Stimulated activated CD8-positive, alpha-beta memory T cell treated with anti-CD3 and anti-CD28 coated beads, Interleukin-2, amount 100 ng/mL, for 1 hour (primary cell): ENCODE results near the gene CTTN.

Source experiments
- DNase-seq, 2 donors: peaks; one replicate each; pipeline ENCODE4 v3.0.0-alpha.2; 2020; ENCODE audit warnings: low read depth in 2 of 2

The CTTN gene

GRCh38 chr11:70409437-70409836 lies 11.1 kb downstream of the CTTN start:
- DNase-seq = no peak

- DNase-seq = no peak
Observed at GRCh38 chr11:70409871-70410270, 11.5 kb downstream of the CTTN start.

GRCh38 chr11:70410276-70411205 lies 12.2 kb downstream of the CTTN start:
- DNase-seq = no peak

DNA sequence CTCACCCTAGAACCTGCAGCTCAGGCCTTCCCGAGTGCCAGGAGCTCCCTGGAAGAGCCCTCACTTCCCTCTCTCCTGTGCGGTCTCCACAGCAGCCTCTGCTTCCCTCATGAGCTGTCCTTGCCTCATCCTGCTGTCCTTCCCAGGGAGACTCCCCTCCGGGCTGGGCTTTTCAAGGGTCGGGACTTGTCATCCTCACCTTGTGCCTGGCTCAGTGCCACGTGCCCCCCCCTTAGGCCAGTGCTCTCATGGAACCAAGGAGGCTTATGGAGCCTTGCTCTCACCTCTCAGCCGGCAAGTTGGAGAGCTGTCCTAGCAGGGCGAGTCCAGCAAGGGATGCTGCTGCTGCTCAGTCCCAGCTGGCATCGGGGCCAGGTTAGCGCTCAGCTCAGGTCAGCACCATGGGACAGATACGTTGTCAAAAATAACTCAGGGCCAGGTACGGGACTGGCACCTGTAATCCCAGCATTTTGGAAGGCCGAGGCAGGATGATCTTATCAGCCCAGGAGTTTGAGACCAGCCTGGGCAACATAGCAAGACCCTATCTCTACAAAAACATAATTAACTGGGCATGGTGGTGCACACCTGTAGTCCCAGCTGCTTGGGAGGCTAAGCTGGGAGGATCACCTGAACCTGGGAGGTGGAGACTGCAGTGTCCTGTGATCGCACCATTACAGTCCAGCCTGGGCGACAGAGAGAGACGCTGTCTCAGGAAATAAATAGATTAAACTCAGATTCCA lies 13.6 kb downstream of the CTTN start:
- DNase-seq = no peak

- no peak for DNase-seq
Observed at GRCh38 chr11:70413151-70413550, 14.8 kb downstream of the CTTN start.

DNA sequence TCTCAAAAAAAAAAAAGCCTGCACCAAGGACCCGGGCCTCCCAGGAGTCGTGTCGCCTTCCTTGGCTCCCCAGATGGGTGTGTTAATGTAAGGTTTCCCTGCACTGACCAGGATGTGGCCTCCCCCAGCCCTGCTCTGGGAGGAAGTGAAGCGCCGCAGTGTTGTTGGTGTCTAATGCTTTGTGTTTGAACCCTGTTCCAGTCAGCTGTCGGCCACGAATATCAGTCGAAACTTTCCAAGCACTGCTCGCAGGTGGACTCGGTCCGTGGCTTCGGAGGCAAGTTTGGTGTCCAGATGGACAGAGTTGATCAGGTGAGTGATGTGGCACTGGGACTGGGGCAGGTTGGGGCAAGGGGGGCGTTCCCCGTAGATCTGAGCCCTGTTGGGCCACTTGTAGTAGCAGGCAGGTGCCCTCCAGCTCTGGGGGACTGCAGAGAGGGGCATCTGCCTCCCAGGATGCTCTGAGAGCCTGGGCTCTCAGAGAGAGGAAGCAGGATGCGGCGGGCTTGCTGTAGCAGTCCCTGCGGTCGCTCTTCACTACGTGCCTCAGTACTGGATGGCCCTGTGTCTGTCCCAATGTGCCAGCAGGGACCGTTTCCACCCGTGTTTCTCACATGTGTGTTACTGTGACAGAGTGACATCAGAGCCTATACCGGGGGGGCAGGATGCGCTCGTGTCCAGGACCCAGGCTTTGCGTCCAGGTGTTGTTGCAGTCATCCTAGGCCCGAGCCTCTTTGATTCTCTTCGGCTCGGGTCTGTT lies 16.2 kb downstream of the CTTN start:
- no peak for DNase-seq

- no peak for DNase-seq
Observed at GRCh38 chr11:70415191-70415590, 16.9 kb downstream of the CTTN start.

GRCh38 chr11:70415642-70416395 lies 17.5 kb downstream of the CTTN start:
- DNase-seq = no peak

GRCh38 chr11:70416881-70417280 lies 18.6 kb downstream of the CTTN start:
- no peak for DNase-seq

GRCh38 chr11:70418130-70418529 lies 19.8 kb downstream of the CTTN start:
- DNase-seq = no peak

DNA sequence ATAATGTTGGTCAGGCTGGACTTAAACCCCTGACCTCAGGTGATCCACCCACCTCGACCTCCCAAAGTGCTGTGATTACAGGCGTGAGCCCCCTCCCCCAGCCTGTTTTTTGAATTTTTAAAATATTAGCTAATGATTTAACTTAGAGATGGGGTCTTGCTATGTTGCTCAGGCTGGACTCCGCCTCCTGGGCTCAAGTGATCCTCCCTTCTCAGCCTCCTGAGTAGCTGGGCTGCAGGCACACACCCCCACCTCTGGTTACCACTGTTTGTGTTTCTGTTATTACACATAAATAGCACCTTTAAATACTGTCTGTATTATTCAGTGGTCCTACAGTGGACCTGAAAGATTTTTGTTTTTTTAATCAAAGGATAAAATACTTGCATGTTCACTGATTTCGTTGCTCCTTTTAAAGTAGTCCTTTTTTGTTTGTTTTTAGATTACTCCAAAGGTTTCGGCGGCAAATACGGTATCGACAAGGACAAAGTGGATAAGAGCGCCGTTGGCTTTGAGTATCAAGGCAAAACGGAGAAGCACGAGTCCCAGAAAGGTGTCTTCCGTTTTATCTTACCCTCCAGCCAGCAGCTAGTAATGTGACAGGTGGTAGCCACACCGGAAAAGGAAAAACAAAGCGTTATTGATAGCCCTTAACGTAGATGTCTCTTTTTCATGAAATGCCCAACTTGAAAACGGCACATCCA lies 21.1 kb downstream of the CTTN start:
- no peak for DNase-seq

DNA sequence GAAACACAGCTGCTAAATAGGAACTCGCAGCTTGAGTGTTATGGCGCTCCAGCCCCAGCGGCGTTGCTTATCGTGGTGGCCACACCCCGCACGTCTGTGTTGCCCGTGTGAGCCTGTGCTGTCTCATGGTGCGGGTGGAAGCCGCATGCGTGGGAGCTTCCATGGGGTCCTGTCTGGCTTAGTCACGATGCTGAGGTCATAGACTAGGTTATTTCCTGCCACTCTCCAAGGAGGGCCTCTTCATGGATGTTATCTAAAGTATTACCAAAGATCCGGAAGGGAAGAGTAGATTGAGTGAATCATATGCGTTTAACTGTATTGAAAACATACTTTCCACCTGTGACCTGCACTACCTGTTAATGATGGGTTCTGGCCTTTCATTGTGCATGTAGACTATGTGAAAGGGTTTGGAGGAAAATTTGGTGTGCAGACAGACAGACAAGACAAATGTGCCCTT lies 21.7 kb downstream of the CTTN start:
- no peak for DNase-seq

DNA sequence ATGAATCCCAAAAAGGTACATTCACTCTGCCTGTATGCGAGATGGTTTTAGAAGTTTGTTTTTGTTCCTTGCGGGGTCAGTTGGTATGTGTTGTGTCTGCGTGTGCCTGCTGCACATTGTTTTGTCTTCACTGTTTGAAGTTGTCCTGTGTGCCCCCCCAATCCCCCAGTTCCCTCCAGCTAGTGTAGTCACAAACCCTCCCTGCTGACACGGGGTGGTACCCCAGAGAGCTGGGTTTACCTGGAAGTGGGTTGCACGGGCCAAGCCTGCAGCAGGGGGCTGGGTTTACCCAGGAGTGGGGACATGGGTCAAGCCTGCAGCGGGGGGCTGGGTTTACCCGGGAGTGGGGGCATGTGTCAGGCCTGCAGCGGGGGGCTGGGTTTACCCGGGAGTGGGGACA lies 22.2 kb downstream of the CTTN start:
- DNase-seq = no peak

GRCh38 chr11:70421123-70421522 lies 22.8 kb downstream of the CTTN start:
- DNase-seq = no peak

DNA sequence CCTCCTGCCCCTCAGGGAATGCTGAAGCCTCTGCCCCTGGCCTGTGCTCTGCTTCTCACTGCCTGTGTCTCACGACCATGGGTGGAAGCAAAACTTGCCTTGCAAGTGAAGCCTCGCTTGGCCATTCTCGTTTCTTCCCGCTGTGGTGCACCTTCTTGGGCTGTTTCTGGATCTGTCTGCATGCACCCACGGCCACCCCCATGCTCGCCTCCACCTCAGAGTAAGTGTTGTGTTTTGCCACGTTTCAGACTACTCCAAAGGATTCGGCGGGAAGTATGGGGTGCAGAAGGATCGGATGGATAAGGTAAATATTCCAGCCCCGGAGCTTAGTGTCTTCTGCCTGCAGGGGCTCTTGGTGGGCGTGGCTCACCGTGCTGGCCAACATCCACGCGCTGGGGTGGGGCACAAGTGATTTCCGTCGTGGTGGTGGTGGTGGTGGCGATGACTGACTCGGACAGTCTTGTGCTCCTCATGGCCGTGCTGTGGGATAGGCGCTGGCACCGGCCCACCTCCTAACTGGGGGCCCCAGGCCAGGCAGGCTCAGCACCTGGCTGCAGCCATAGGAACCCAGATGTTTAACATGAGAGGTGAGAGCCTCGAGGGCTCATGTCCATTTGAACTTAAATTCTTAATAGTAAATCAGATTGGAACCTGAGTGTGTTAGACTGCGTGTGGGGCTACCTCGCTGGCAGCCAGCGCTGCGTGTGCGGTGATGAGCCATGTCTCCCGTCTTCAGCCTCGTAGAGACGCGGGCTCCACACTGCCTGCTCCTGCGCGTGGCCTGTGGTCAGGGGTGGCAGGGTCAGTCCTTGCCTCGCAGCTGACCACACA lies 24.6 kb downstream of the CTTN start:
- no peak for DNase-seq

DNA sequence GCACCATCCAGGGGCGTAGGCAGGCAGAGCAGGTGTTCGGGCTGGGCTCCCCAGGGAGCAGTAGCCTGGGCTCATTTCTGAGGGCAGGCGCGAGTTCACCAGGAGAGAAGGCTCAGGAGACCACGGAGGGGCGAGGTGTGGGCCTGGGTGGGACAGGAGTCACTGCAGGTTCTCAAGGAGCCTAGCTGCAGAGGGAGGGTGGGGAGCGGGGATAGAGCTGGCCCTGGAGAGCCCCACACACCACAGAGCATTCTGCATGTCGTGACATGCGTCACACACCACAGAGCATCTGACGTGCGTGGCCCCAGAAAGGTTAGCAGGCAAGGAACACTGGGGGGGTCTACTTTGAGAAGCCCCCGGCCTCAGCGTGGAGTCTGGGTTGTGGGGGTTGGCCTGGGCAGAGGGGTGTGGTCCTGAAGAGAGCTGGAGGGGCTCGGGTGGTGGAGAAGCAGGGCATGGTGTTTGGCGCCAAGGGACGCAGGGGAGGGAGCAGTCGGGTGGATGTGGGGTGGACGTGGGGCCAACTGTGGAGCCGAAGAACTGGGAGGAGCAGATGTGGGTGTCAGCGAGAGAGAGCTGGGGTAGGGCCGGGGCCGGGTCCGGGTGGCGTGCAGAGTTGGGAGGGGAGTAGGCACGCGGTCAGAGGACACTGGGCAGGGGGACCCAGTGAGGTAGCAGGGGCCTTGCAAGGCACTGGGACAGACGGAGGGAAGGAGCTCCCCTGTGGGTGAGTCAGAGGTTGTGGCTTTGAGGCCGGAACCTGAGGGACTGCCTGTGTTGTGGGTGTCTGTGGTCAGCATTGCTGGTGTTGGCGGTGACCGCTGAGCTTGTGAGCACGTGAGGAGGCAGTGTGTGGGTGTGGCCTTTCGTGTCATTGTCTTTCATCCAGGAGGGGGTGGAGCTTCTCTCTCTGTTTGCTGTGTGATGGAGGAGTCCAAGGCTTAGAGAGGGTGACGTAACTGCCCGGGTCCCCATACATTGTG lies 25.5 kb downstream of the CTTN start:
- peak; percentile 16 to 19 for DNase-seq

GRCh38 chr11:70424765-70425344 lies 26.5 kb downstream of the CTTN start:
- DNase-seq = no peak

DNA sequence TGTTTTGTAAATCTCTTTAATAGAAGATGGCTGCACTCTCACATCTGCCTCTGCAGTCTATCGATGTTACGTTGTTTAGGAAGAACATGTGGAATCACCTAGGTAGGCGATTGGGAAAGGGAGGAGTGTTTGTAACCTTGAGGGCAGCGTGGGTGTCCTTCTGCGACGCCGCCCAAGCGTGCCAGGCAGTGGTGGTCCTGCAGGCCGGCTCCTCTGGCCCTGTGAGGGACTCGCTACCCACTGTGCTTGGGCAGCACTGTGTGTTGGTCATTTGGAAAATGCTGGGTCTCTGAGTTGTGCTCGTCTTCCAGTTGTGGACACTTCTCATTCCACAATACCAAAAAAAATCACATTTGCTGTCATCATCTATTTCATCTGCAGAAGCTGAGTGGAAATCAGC lies 29.1 kb downstream of the CTTN start:
- no peak for DNase-seq
